ENCODE results near the gene NKTR. TPM values are rescaled to one million over a fixed set of nuclear protein-coding genes. Genes with fewer than 3 reads are reported as not detected.

Gene NKTR
- 59.2 and 62.1 TPM in 2 replicates for total RNA-seq

DNA sequence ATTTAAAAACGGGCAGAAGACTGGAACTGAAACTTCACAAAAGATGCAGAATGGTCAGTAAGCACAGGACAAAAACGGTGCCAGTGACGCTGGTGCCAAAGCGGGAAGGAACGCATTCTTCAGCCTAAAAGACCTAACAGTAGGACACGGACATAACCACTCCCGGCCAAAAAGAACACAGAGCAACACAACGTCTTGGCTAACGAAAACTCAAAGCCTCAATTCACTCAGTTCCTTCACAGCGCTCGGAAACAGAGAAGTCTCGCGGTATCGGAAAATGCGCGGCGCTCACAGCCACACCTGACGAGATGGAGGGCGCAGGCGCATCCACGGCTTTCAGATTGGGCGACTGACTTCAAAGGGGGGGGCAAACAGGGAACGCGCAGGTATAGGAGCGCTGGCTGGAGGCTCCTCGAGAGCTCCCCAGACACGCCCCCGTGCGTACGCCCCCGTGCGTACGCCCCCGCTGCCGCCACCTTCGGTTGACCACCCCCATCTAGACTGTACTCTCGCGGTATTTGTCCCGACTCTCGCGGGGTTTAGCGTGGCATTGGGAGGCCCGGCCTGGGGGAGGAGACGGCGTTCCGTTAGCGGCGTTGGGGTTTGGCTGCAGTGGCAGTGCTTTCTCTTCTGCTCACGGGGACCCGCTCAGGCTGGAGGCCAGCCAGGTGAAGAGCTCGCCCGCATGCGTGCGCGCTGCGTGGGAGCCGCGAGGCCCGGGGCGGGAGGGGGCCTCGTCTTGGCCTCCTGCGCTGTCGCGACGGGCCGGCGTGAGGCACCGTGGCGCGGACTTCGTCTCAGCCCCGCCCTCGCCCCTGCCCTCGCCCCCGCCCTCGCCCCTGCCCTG is at the start of gene NKTR:
TSS of gene NKTR (plus strand) at position 576 of the 847 bp plus-strand sequence. CDS start 321 bp downstream, outside the sequence.

GRCh38 chr3:42581709-42582473 is 18.6 kb upstream of the NKTR start, which contains the start of gene SEC22C:
Gene SEC22C (minus strand): TSS chr3:42581967. CDS start chr3:42569046, 12,921 bp downstream.

GRCh38 chr3:42653560-42654330 is 53.3 kb downstream of the NKTR start, which contains the start of gene ZBTB47:
Gene ZBTB47 (plus strand): TSS chr3:42653697. CDS start chr3:42658356, 4,659 bp downstream.

GRCh38 chr3:42685363-42685881 is 84.9 kb downstream of the NKTR start, which contains the start of gene KLHL40:
Gene KLHL40 (plus strand): TSS chr3:42685537. CDS start chr3:42685619, 82 bp downstream.

Other genes starting within 250 kb of the NKTR start
- gene LYZL4, start 190.1 kb upstream of the NKTR start, total RNA-seq = not detected in 2 replicates
- gene VIPR1, start 98.0 kb upstream of the NKTR start, total RNA-seq = 0.09 and 0.11 TPM in 2 replicates
- gene SEC22C, start 18.7 kb upstream of the NKTR start, total RNA-seq = 84.9 and 105 TPM in 2 replicates
- gene SS18L2, start 9.8 kb upstream of the NKTR start, total RNA-seq = 26.6 and 36.4 TPM in 2 replicates
- 17.5 and 21.8 TPM in 2 replicates for gene ZBTB47, start 53.0 kb downstream of the NKTR start, total RNA-seq
- gene KLHL40, start 84.9 kb downstream of the NKTR start, total RNA-seq = not detected in 2 replicates
- not detected in 2 replicates for gene HHATL, start 102.1 kb downstream of the NKTR start, total RNA-seq
- gene CCDC13, start 172.6 kb downstream of the NKTR start, total RNA-seq = 0.22 and 0.26 TPM in 2 replicates
- gene HIGD1A, start 203.8 kb downstream of the NKTR start, total RNA-seq = 91.9 and 94.5 TPM in 2 replicates
- gene ACKR2, start 208.8 kb downstream of the NKTR start, total RNA-seq = 5.4 and 12.5 TPM in 2 replicates